Activated CD4-positive, alpha-beta memory T cell treated with anti-CD3 and anti-CD28 coated beads for 36 hours (primary cell): Measurements from ENCODE around the gene KIF13A. TPM values are rescaled to one million over a fixed set of nuclear protein-coding genes. Genes with fewer than 3 reads are reported as not detected.
"Not testable (repeated sequence)": the region's sequence is repeated elsewhere in the genome, so short reads cannot be mapped to it uniquely, and the experiment has no call there.

ENCODE experiments used
- CTCF ChIA-PET: fragments of 350-600 bp; sonication (Branson Sonifier 250); formaldehyde crosslinking; loops from one replicate; lab custom pipeline; 2021; ENCODE audit warnings: antibody characterized with exemption, inconsistent platforms; lab: Charles Lee
- POLR2A ChIA-PET: fragments of 350-600 bp; sonication (Branson Sonifier 250); formaldehyde crosslinking; loops from one replicate; lab custom pipeline; 2021; ENCODE audit warnings: antibody characterized with exemption; lab: Charles Lee
- DNase-seq: peaks from one replicate; pipeline ENCODE4 v3.0.0-alpha.2; 2020
- H3K27ac Mint-ChIP-seq: one replicate; pipeline ENCODE4 v1.8.0; 2021; ENCODE audit warnings: mixed read lengths
- H3K27me3 Mint-ChIP-seq: one replicate; pipeline ENCODE4 v1.8.0; 2021; ENCODE audit warnings: mixed read lengths
- H3K36me3 Mint-ChIP-seq: one replicate; pipeline ENCODE4 v1.8.0; 2021; ENCODE audit warnings: mixed read lengths
- H3K4me1 Mint-ChIP-seq: one replicate; pipeline ENCODE4 v1.8.0; 2021; ENCODE audit warnings: low read depth, mixed read lengths
- H3K4me3 Mint-ChIP-seq: one replicate; pipeline ENCODE4 v1.8.0; 2021; ENCODE audit warnings: mild to moderate bottlenecking, mixed read lengths
- H3K9me3 Mint-ChIP-seq: one replicate; pipeline ENCODE4 v1.8.0; 2021; ENCODE audit warnings: mixed read lengths
- intact Hi-C: fragments of 100-400 bp; cut with micrococcal nuclease; formaldehyde crosslinking; loops from one replicate; pipeline ENCODE4 v1.15.1; 2023
- total RNA-seq, 2 experiments: library from RNA; stranded (reverse); gene quantifications; one replicate each; pipeline ENCODE4 v1.2.3, GENCODE V29; 2021

Gene KIF13A
- total RNA-seq, 2 experiments from 2014 or later: 0.07 TPM; not detected in 1

- H3K4me1 Mint-ChIP-seq: no peaks in the 10 kb centered on the region
- ChIA-PET POLR2A (no interaction called here), CTCF (no interaction called here)
- peaks cover 8% of the 10 kb centered on the region for H3K27me3 Mint-ChIP-seq
- H3K4me3 Mint-ChIP-seq: no peak overlapping the region
- no peak overlapping the region for H3K27ac Mint-ChIP-seq
- peaks cover 20% of the 10 kb centered on the region for H3K9me3 Mint-ChIP-seq
- intact Hi-C loops: no loop called here
- H3K36me3 Mint-ChIP-seq: peaks cover 6% of the 10 kb centered on the region
- no peak for DNase-seq
These were observed 89.8 kb downstream of the KIF13A start for GRCh38 chr6:17897681-17898080.

- ChIA-PET CTCF (no interaction called here), POLR2A (no interaction called here)
- peaks cover 6% of the 10 kb centered on the region for H3K36me3 Mint-ChIP-seq
- H3K27me3 Mint-ChIP-seq: peaks cover 23% of the 10 kb centered on the region
- no peaks in the 10 kb centered on the region for H3K4me1 Mint-ChIP-seq
- intact Hi-C loops: no loop called here
- no peak overlapping the region for H3K4me3 Mint-ChIP-seq
- DNase-seq: no peak
- H3K27ac Mint-ChIP-seq: no peak overlapping the region
- H3K9me3 Mint-ChIP-seq: peaks cover 20% of the 10 kb centered on the region
These were observed 92.5 kb downstream of the KIF13A start for GRCh38 chr6:17894905-17895304.

- no peak for DNase-seq
- H3K4me3 Mint-ChIP-seq: no peak overlapping the region
- H3K9me3 Mint-ChIP-seq: peaks cover 20% of the 10 kb centered on the region
- ChIA-PET POLR2A (no interaction called here), CTCF (no interaction called here)
- no peaks in the 10 kb centered on the region for H3K4me1 Mint-ChIP-seq
- H3K27me3 Mint-ChIP-seq: peaks cover 25% of the 10 kb centered on the region
- intact Hi-C loops: no loop called here
- no peak overlapping the region for H3K27ac Mint-ChIP-seq
- H3K36me3 Mint-ChIP-seq: peaks cover 6% of the 10 kb centered on the region
These were observed 93.2 kb downstream of the KIF13A start for GRCh38 chr6:17894191-17894590.

GRCh38 chr6:17892097-17892686 is 95.2 kb downstream of the KIF13A start:
- no peak overlapping the region for H3K4me3 Mint-ChIP-seq
- peaks cover 29% of the 10 kb centered on the region for H3K27me3 Mint-ChIP-seq
- H3K9me3 Mint-ChIP-seq: peaks cover 20% of the 10 kb centered on the region
- CTCF ChIA-PET: no interaction called here
- DNase-seq: no peak
- peaks cover 6% of the 10 kb centered on the region for H3K36me3 Mint-ChIP-seq
- H3K4me1 Mint-ChIP-seq: no peaks in the 10 kb centered on the region
- POLR2A ChIA-PET: no interaction called here
- intact Hi-C loops: no loop called here
- no peak overlapping the region for H3K27ac Mint-ChIP-seq

- no peak for DNase-seq
- intact Hi-C loops: no loop called here
- Mint-ChIP-seq H3K36me3 (peaks cover 2% of the 10 kb centered on the region), H3K4me3 (no peak overlapping the region), H3K9me3 (peaks cover 13% of the 10 kb centered on the region), H3K4me1 (peaks cover 6% of the 10 kb centered on the region), H3K27ac (no peak overlapping the region), H3K27me3 (peaks cover 37% of the 10 kb centered on the region)
- ChIA-PET CTCF (no interaction called here), POLR2A (no interaction called here)
These were observed 97.1 kb downstream of the KIF13A start for GRCh38 chr6:17890309-17890708.

GRCh38 chr6:17889777-17890176 is 97.7 kb downstream of the KIF13A start:
- intact Hi-C loops: loop anchor here (10.0 kb wide), 1 partner anchor 375 kb away; the partner anchor contains the start of gene DEK
- CTCF ChIA-PET: interaction anchor here (0.7 kb wide), 1 partner anchor 22 kb away, joined by 3 read pairs; no protein-coding TSS in a partner anchor
- H3K27ac Mint-ChIP-seq, H3K4me3 Mint-ChIP-seq, POLR2A ChIA-PET, H3K9me3 Mint-ChIP-seq, DNase-seq, H3K36me3 Mint-ChIP-seq: not testable (repeated sequence)
- peaks cover 37% of the 10 kb centered on the region for H3K27me3 Mint-ChIP-seq
- peaks cover 11% of the 10 kb centered on the region for H3K4me1 Mint-ChIP-seq

- Mint-ChIP-seq H3K27me3 (peaks cover 42% of the 10 kb centered on the region), H3K9me3 (no peaks in the 10 kb centered on the region), H3K36me3 (no peaks in the 10 kb centered on the region), H3K4me3 (no peak overlapping the region), H3K27ac (no peak overlapping the region), H3K4me1 (peaks cover 20% of the 10 kb centered on the region)
- intact Hi-C loops: loop anchor here (10.0 kb wide), 1 partner anchor 378 kb away; the partner anchor contains the start of gene DEK
- CTCF ChIA-PET: no interaction called here
- no peak for DNase-seq
- POLR2A ChIA-PET: no interaction called here
These were observed 100.5 kb downstream of the KIF13A start for GRCh38 chr6:17886891-17887290.

GRCh38 chr6:17885889-17886576 is 101.4 kb downstream of the KIF13A start:
- ChIA-PET POLR2A (no interaction called here), CTCF (no interaction called here)
- intact Hi-C loops: loop anchor here (2.0 to 10.0 kb wide), 3 partner anchors 103 to 379 kb away; partner anchors contain the start of gene DEK
- Mint-ChIP-seq H3K27ac (no peak overlapping the region), H3K36me3 (no peaks in the 10 kb centered on the region), H3K4me3 (no peak overlapping the region), H3K27me3 (peaks cover 40% of the 10 kb centered on the region), H3K9me3 (no peaks in the 10 kb centered on the region), H3K4me1 (peaks cover 20% of the 10 kb centered on the region)
- no peak for DNase-seq

GRCh38 chr6:17884498-17885478 is 102.6 kb downstream of the KIF13A start:
- Mint-ChIP-seq H3K27me3 (peaks cover 36% of the 10 kb centered on the region), H3K36me3 (no peaks in the 10 kb centered on the region), H3K4me1 (peaks cover 20% of the 10 kb centered on the region), H3K27ac (no peak overlapping the region), H3K4me3 (no peak overlapping the region), H3K9me3 (no peaks in the 10 kb centered on the region)
- intact Hi-C loops: loop anchor here (2.0 to 10.0 kb wide), 3 partner anchors 104 to 380 kb away; partner anchors contain the start of gene DEK
- no peak for DNase-seq
- POLR2A ChIA-PET: no interaction called here
- CTCF ChIA-PET: interaction anchor here (1.5 kb wide), 1 partner anchor 230 kb away, joined by 3 read pairs; no protein-coding TSS in a partner anchor

GRCh38 chr6:17883665-17884497 is 103.6 kb downstream of the KIF13A start:
- ChIA-PET CTCF (interaction anchor here (1.5 kb wide), 1 partner anchor 231 kb away, joined by 3 read pairs; no protein-coding TSS in a partner anchor), POLR2A (no interaction called here)
- Mint-ChIP-seq H3K9me3 (no peaks in the 10 kb centered on the region), H3K27ac (no peak overlapping the region), H3K4me1 (peaks cover 20% of the 10 kb centered on the region), H3K4me3 (no peak overlapping the region), H3K36me3 (no peaks in the 10 kb centered on the region), H3K27me3 (peaks cover 36% of the 10 kb centered on the region)
- intact Hi-C loops: loop anchor here (2.0 to 10.0 kb wide), 3 partner anchors 105 to 381 kb away; partner anchors contain the start of gene DEK
- DNase-seq: no peak
